HG03139 (cell line): Measurements from ENCODE around the gene GATAD2B.
"Not testable (repeated sequence)": the region's sequence is repeated elsewhere in the genome, so short reads cannot be mapped to it uniquely, and the experiment has no call there.

ENCODE experiments used
- ATAC-seq: cut with Tn5 transposase; IDR thresholded peaks from one replicate; pipeline ENCODE4 v1.9.1; 2021; ENCODE audit not compliant: unreplicated experiment

The GATAD2B gene

GRCh38 chr1:153932156-153933131 lies 9.7 kb upstream of the GATAD2B start:
- no peak for ATAC-seq

- no peak for ATAC-seq
Measured at GRCh38 chr1:153929981-153930948, 7.5 kb upstream of the GATAD2B start.

DNA sequence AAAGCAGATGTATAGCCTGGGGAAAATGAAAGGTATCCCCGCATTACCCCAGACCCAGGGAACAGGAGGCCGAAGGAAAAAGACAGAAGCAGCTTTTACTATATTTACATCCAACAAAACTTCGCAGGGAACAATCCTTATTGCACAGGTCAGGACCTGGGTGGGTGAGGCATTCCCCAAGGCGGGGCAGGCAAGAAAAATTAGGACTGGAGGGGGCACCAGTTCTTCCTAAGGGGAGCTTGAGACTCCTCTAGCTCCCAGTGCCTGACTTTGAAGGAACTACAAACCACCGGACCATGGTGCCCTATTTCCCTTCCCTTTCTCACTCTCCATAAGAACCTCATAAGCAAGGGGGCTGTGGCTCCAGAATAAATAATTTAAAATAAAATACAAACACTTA lies 6.7 kb upstream of the GATAD2B start:
- ATAC-seq, result no peak

DNA sequence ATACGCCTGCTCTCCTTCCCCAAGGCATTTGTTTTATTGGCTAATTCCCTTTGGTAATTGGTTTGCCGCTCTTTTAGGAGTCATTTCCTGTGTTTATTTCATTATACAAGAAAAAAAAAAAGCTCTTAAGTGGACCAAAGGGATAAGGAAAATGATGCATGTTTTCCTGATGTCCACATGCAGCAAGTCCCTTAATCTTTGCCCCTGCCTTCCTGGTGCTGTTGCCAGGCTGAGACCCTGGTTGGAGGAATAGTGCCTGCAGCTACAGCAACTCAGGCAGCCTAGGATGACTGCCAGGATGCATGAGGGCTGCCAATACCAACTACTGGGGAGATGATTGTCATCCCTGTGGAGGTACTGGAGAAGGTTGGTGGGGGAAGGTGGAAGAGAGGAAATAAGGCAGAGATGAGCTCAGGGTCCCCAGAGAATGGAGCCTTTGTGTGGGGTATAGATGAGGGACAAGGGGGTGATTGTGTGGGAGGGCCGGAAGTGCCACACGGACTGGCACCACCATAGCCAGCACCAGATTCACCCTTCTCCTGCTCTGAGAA lies 6.1 kb upstream of the GATAD2B start:
- ATAC-seq, result no peak

- no peak for ATAC-seq
Measured at GRCh38 chr1:153928245-153928644, 5.5 kb upstream of the GATAD2B start.

- no peak for ATAC-seq
Measured at GRCh38 chr1:153926405-153926804, 3.6 kb upstream of the GATAD2B start.

GRCh38 chr1:153922076-153922971 lies 448 bp downstream of the GATAD2B start:
- ATAC-seq, result peak; percentile 18

- ATAC-seq, result no peak
Measured at GRCh38 chr1:153921803-153922075, 1.0 kb downstream of the GATAD2B start.

DNA sequence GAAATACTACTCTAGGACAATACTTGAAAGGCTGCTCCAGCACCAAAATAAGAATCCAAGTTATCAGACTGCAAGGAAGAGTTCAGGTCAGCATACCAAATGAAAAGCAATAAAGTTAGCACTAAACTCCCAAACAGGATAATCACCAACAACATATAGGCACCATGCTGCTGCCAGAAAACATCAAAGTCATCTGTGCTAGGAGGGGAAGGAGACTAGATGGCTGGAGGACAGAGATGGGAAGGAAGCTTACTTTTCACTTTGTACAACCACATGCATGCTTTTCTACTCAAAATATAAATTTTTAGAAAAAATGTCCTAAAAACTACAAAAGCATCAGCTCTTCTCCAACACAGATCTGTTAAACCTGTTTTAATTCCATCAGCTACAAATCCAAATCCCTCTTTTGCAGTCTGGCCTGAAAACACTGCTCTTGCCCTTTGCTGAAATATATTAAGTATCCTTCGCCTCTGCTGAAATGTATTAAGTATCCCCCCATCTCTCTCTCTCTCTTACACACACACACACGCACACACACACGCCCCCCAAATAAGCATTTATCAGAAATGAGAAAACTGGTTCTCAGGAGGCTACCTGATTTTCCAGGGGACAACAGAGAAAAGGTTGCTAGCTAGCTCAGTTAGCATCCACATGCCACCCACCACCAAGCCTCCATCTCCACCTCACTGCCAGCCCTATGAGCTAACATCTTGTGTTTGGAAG lies 1.5 kb downstream of the GATAD2B start:
- ATAC-seq, result no peak

DNA sequence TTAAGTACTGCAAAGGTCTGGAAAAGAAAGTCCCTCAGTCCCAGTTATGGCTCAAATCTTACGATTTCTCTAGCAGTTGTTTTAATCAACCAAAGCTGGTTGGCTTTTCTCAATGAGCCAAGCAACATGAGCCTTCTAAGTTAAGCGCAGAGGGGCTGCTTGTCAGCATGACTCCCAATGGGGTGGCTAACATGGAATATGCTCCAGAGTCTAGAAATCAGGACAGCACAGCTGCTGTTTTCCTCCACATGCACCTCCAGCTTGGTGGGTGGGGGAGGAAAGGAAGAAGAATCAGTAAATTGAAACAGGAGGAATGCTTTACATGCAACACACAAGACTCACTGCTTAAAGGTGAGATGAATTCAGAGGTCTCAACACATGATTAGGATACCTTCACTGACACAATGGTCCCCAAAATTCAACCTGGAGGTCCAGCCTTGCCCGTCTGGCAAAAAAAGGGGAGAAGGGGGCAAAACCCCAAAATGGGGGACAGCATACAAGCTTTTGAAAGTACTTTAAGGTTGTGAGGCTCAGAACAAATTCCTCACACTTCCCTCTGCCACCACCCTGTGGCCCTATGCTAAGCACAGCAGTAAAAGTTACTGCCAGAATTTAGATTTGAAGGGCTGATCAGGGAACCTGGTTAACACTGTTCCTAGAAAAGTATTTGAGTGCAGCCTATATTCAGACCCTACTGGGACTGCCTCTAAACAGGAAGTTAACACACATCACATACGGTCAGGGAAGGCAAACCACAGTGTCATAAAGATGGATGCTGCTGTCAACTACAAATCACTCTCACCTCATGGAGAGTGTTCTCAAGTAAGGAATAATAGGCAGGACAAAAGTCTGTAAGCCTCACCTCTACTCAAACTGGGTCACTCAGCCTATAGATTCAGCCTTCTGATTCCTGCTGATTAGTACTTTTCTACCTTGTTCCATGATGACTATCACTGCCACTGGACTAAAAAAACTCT lies 2.6 kb downstream of the GATAD2B start:
- no peak for ATAC-seq

DNA sequence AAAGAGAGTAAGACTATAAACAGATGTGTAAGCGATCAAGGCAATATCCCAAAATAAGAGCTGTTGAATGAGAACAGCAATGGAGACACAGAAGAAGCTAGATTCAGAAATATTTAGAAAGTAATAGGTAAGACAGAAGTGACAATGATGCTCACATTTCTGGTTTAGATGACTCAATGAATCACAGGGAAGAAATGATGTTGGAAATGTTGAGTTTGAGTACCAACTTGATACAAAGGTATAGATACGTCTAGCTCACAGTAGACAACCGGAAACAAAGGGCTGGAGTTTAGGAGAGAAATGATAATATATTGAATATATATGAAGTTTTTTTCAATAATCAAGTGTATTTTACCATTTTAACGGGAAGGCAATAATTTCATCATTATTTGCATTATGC lies 6.5 kb downstream of the GATAD2B start:
- ATAC-seq, result no peak

- ATAC-seq, result no peak
Measured at GRCh38 chr1:153912349-153912748, 10.4 kb downstream of the GATAD2B start.

GRCh38 chr1:153910560-153910959 lies 12.2 kb downstream of the GATAD2B start:
- not testable (repeated sequence) for ATAC-seq

DNA sequence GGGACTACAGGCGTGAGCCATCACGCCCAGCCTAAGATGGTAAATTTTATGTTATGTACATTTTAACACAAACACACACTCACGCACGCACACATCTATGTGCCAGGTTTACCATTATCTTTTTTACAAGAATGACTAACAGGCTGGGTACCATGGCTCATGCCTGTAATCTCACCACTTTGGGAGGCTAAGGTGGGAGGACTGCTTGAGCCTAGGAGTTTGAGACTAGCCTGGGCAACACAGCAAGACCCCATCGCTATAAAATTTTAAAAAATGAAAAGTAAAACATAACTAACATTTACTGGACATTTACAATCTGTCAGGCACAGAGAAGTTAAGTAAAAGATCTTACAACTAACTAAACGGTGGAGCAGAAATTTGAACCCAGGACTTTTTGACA lies 14.7 kb downstream of the GATAD2B start:
- no peak for ATAC-seq

- ATAC-seq, result no peak
Measured at GRCh38 chr1:153907134-153907533, 15.6 kb downstream of the GATAD2B start.

DNA sequence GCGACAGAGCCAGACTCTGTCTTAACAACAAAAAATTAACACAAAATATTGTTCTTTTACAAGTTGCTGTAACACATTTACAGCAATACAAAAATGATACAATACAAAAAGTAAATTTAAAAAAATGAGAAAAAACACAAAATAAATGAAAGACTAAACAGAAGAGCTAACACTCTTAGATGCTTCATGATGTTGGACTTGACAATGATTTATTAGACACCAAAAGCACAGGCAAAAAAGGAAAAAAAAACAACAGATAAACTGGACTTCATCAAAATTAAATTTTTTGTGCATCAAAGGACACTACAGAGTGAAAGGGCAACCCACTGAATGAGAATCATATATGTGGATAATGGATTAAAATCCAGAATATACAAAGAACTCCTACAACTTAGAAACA lies 16.4 kb downstream of the GATAD2B start:
- ATAC-seq, result no peak

- not testable (repeated sequence) for ATAC-seq
Measured at GRCh38 chr1:153905908-153906307, 16.9 kb downstream of the GATAD2B start.

DNA sequence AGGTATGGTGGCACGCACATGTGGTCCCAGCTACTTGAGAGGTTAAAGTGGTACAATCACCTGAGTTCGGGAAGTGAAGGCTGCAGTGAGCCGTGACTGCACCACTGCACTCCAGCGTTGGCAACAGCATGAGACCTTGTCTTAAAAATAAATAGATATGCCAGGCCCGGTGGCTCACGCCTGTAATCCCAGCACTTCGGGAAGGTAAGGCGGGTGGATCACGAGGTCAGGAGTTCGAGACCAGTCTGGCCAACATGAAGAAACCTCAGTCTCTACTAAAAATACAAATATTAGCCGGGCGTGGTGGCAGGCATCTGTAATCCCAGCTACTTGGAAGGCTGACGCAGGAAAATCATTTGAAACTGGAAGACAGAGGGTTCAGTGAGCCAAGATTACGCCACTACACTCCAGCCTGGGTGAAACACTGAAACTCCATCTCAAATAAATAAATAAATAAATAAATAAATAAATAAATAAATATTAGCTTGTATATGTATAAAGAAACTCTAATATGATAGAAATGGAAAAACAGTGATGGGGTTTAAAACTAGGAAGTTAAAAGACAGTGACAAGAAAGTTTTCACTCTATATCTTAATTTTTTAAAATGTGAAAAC lies 18.8 kb downstream of the GATAD2B start:
- ATAC-seq, result no peak
